ENCODE data around the gene PPFIA4.

The PPFIA4 gene

GRCh38 chr1:203041351-203041932, 15.2 kb downstream of the PPFIA4 start:
- no peak for DNase-seq

- no peak for DNase-seq
Measured at GRCh38 chr1:203043830-203044545, 17.7 kb downstream of the PPFIA4 start.

- no peak for DNase-seq
Measured at GRCh38 chr1:203044546-203045250, 18.4 kb downstream of the PPFIA4 start.

GRCh38 chr1:203045336-203045735, 19.0 kb downstream of the PPFIA4 start:
- DNase-seq: no peak

GRCh38 chr1:203045821-203046594, 19.7 kb downstream of the PPFIA4 start:
- no peak for DNase-seq

- DNase-seq: peak; percentile 67 to 71
Measured at GRCh38 chr1:203046984-203047630, 20.8 kb downstream of the PPFIA4 start.

GRCh38 chr1:203048086-203048485, 21.8 kb downstream of the PPFIA4 start:
- DNase-seq: no peak

- no peak for DNase-seq
Measured at GRCh38 chr1:203048555-203049051, 22.3 kb downstream of the PPFIA4 start.

- no peak for DNase-seq
Measured at GRCh38 chr1:203049077-203049476, 22.8 kb downstream of the PPFIA4 start.

- no peak for DNase-seq
Measured at GRCh38 chr1:203049576-203050180, 23.4 kb downstream of the PPFIA4 start.

GRCh38 chr1:203050826-203051225, 24.5 kb downstream of the PPFIA4 start:
- DNase-seq: peak in 1 of 2 donors; percentile 41

GRCh38 chr1:203051841-203052324, 25.6 kb downstream of the PPFIA4 start:
- no peak for DNase-seq

- no peak for DNase-seq
Measured at GRCh38 chr1:203052601-203053000, 26.3 kb downstream of the PPFIA4 start.

GRCh38 chr1:203054184-203054583, 27.9 kb downstream of the PPFIA4 start:
- no peak for DNase-seq

- DNase-seq: no peak
Measured at GRCh38 chr1:203054642-203055041, 28.4 kb downstream of the PPFIA4 start.

- no peak for DNase-seq
Measured at GRCh38 chr1:203055161-203055799, 29.0 kb downstream of the PPFIA4 start.

GRCh38 chr1:203056012-203056411, 29.7 kb downstream of the PPFIA4 start:
- no peak for DNase-seq

GRCh38 chr1:203056516-203056915, 30.2 kb downstream of the PPFIA4 start:
- DNase-seq: no peak

GRCh38 chr1:203057911-203058675, 31.8 kb downstream of the PPFIA4 start:
- peak in 1 of 2 donors; percentile 52 for DNase-seq

- peak in 1 of 2 donors; percentile 35 for DNase-seq
Measured at GRCh38 chr1:203058676-203058935, 32.3 kb downstream of the PPFIA4 start.

GRCh38 chr1:203059485-203059884, 33.2 kb downstream of the PPFIA4 start:
- DNase-seq: peak in 1 of 2 donors; percentile 23

Data from inflammatory macrophage treated with lipopolysaccharide for 1 hour (primary cell).